ENCODE data around the gene DOK5.

- TF ChIP-seq CTCF (IDR thresholded peaks at IDR 0.05) (no peak), EP300 (IDR thresholded peaks at IDR 0.05) (no peak)
Measured at GRCh38 chr20:54524849-54525248, 49.5 kb downstream of the DOK5 start.

Measured in ovary (tissue), 3 donors.